ENCODE measurements around the gene BEND7. TPM values are rescaled to one million over a fixed set of nuclear protein-coding genes. Genes with fewer than 3 reads are reported as not detected.

The BEND7 gene
- total and polyA plus RNA-seq, 2 of the 13 experiments (the other 11 are each of a cell fraction or from before 2014, with no cell fraction given): 14.1 to 17.1 TPM

GRCh38 chr10:13414855-13415254, 114.0 kb downstream of the BEND7 start (continued):
- TF ChIP-seq BORCS8-MEF2B (CRISPR knock-in tag; IDR thresholded peaks at IDR 0.05) (peak; percentile 51; the same call in 1 of the 2 replicates), ZNF160 (CRISPR knock-in tag; IDR thresholded peaks at IDR 0.05) (no peak), MEIS1 (CRISPR knock-in tag; IDR thresholded peaks at IDR 0.05; ENCODE audit: borderline replicate concordance) (peak; percentile 100), SOX6 (IDR thresholded peaks at IDR 0.05) (no peak), SOX6 (CRISPR knock-in tag; IDR thresholded peaks at IDR 0.05) (peak; percentile 47; the same call in 1 of the 2 replicates), ETV5 (CRISPR knock-in tag; IDR thresholded peaks at IDR 0.05; ENCODE audit: borderline replicate concordance) (peak; percentile 91), ZSCAN9 (CRISPR knock-in tag; IDR thresholded peaks at IDR 0.05; ENCODE audit: borderline replicate concordance) (peak; percentile 60; the same call in 1 of the 2 replicates), HOXA5 (CRISPR knock-in tag; IDR thresholded peaks at IDR 0.05) (peak; percentile 100), ZNF260 (CRISPR knock-in tag; IDR thresholded peaks at IDR 0.05; ENCODE audit: borderline replicate concordance, low read depth) (no peak), XRCC5 (optimal IDR thresholded peaks at IDR 0.05; ENCODE audit: low read length) (peak; percentile 31), TARDBP (CRISPR knock-in tag; IDR thresholded peaks at IDR 0.05) (0 out of 2 replicates have a peak, but pooled peaks have one; percentile 56), SUZ12 (IDR thresholded peaks at IDR 0.05; ENCODE audit: low read depth, low read length) (no peak), ZNF772 (CRISPR knock-in tag; IDR thresholded peaks at IDR 0.05) (no peak), PPARG (CRISPR knock-in tag; conservative IDR thresholded peaks at IDR 0.05) (0 out of 2 replicates have a peak, but pooled peaks have one; percentile 28), CBX5 (CRISPR knock-in tag; IDR thresholded peaks at IDR 0.05; ENCODE audit: borderline replicate concordance) (peak; percentile 44; the same call in 1 of the 2 replicates), MEIS2 (CRISPR knock-in tag; IDR thresholded peaks at IDR 0.05) (peak; percentile 99), SP5 (CRISPR knock-in tag; IDR thresholded peaks at IDR 0.05; ENCODE audit: borderline replicate concordance, low read depth) (no peak), ZNF792 (CRISPR knock-in tag; IDR thresholded peaks at IDR 0.05) (peak; percentile 19; the same call in 1 of the 2 replicates), ZNF331 (CRISPR knock-in tag; IDR thresholded peaks at IDR 0.05) (peak; percentile 81), ZNF121 (CRISPR knock-in tag; IDR thresholded peaks at IDR 0.05) (0 out of 2 replicates have a peak, but pooled peaks have one; percentile 11), ZMYM3 (CRISPR knock-in tag; IDR thresholded peaks at IDR 0.05) (peak; percentile 50; the same call in 1 of the 2 replicates), PAXIP1 (CRISPR knock-in tag; conservative IDR thresholded peaks at IDR 0.05) (peak; percentile 89), SRSF1 (optimal IDR thresholded peaks at IDR 0.05; ENCODE audit: low read depth, low read length) (no peak), RAD21 (CRISPR knock-in tag; IDR thresholded peaks at IDR 0.05) (peak; percentile 43; the same call in 1 of the 2 replicates), RFX1 (IDR thresholded peaks at IDR 0.05) (no peak), BCL6 (CRISPR knock-in tag; IDR thresholded peaks at IDR 0.05) (peak; percentile 46; the same call in 1 of the 2 replicates), FOXO1 (CRISPR knock-in tag; IDR thresholded peaks at IDR 0.05) (peak; percentile 56)
- TF ChIP-seq, protein P1, sequence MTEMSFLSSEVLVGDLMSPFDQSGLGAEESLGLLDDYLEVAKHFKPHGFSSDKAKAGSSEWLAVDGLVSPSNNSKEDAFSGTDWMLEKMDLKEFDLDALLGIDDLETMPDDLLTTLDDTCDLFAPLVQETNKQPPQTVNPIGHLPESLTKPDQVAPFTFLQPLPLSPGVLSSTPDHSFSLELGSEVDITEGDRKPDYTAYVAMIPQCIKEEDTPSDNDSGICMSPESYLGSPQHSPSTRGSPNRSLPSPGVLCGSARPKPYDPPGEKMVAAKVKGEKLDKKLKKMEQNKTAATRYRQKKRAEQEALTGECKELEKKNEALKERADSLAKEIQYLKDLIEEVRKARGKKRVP (CRISPR knock-in tag; IDR thresholded peaks at IDR 0.05): no peak
- TF ChIP-seq, protein P2, sequence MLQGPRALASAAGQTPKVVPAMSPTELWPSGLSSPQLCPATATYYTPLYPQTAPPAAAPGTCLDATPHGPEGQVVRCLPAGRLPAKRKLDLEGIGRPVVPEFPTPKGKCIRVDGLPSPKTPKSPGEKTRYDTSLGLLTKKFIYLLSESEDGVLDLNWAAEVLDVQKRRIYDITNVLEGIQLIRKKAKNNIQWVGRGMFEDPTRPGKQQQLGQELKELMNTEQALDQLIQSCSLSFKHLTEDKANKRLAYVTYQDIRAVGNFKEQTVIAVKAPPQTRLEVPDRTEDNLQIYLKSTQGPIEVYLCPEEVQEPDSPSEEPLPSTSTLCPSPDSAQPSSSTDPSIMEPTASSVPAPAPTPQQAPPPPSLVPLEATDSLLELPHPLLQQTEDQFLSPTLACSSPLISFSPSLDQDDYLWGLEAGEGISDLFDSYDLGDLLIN (CRISPR knock-in tag; IDR thresholded peaks at IDR 0.05; ENCODE audit: borderline replicate concordance): no peak

All from HepG2 (cell line).